Tibial nerve (tissue), 4 donors: Measurements from ENCODE around the gene FAM9C. TPM values are rescaled to one million over a fixed set of nuclear protein-coding genes. Genes with fewer than 3 reads are reported as not detected.

Source experiments
- DNase-seq, 2 donors: peaks; one replicate each; pipeline ENCODE4 v3.0.0-alpha.2; 2019; ENCODE audit warnings: low spot score in 2 of 2
- H3K27ac ChIP-seq, 4 donors: fragments of 200-600 bp; sonication (generic) in 3 of 4; one replicate each; pipeline ENCODE4 v1.5.1; 2017 to 2019; ENCODE audit warnings: mild to moderate bottlenecking in 1 of 4
- H3K27me3 ChIP-seq, 2 donors: fragments of 200-600 bp; sonication (generic) in 1 of 2; one replicate each; pipeline versions ENCODE4 v1.5.1 to v1.6.0; 2017 to 2019
- H3K36me3 ChIP-seq, 3 donors: fragments of 200-600 bp; sonication (generic); one replicate each; pipeline ENCODE4 v1.5.1; 2018 to 2019
- H3K4me1 ChIP-seq, 4 donors: fragments of 200-600 bp; sonication (generic) in 3 of 4; one replicate each; pipeline ENCODE4 v1.5.1; 2017 to 2019
- H3K4me3 ChIP-seq, 4 donors: fragments of 200-600 bp; sonication (generic) in 3 of 4; one replicate each; pipeline ENCODE4 v1.5.1; 2017 to 2019; ENCODE audit warnings: mild to moderate bottlenecking in 1 of 4, moderate library complexity in 1 of 4
- H3K9me3 ChIP-seq, 4 donors: fragments of 200-600 bp; sonication (generic) in 3 of 4; one replicate each; pipeline ENCODE4 v1.5.1; 2017 to 2019
- CTCF ChIP-seq, 5 experiments: fragments of 200-600 bp in 3 of 5; fragments of 450-650 bp in 2 of 5; sonication (generic) in 3 of 5; IDR thresholded peaks; one replicate each; pipeline ENCODE4 v1.5.1; 2016 to 2019; ENCODE audit warnings: antibody characterized with exemption in 5 of 5, mild to moderate bottlenecking in 3 of 5, moderate library complexity in 2 of 5
- EP300 ChIP-seq, 2 donors: sonication (generic); formaldehyde crosslinking; IDR thresholded peaks; one replicate each; pipeline ENCODE4 v1.6.1; 2017; ENCODE audit warnings: antibody characterized with exemption in 2 of 2, mild to moderate bottlenecking in 1 of 2
- POLR2A ChIP-seq, 2 donors: fragments of 450-650 bp; IDR thresholded peaks; one replicate each; pipeline ENCODE4 v1.6.1; 2017; ENCODE audit warnings: antibody characterized with exemption in 2 of 2, mild to moderate bottlenecking in 2 of 2, moderate library complexity in 2 of 2
- WGBS, 2 donors: methylation state at CpG; one replicate each; pipeline ENCODE4 v1.1.5; 2018; 5-methylcytosine and 5-hydroxymethylcytosine counted together
- total RNA-seq, 4 donors: library from RNA; depleted of rRNA; stranded (reverse); fragments of >200 nt; gene quantifications; one replicate each; pipeline ENCODE4 v1.1.0, GENCODE V29; 2016

Gene FAM9C
- total RNA-seq, 4 donors from 2014 or later, result not detected

DNA sequence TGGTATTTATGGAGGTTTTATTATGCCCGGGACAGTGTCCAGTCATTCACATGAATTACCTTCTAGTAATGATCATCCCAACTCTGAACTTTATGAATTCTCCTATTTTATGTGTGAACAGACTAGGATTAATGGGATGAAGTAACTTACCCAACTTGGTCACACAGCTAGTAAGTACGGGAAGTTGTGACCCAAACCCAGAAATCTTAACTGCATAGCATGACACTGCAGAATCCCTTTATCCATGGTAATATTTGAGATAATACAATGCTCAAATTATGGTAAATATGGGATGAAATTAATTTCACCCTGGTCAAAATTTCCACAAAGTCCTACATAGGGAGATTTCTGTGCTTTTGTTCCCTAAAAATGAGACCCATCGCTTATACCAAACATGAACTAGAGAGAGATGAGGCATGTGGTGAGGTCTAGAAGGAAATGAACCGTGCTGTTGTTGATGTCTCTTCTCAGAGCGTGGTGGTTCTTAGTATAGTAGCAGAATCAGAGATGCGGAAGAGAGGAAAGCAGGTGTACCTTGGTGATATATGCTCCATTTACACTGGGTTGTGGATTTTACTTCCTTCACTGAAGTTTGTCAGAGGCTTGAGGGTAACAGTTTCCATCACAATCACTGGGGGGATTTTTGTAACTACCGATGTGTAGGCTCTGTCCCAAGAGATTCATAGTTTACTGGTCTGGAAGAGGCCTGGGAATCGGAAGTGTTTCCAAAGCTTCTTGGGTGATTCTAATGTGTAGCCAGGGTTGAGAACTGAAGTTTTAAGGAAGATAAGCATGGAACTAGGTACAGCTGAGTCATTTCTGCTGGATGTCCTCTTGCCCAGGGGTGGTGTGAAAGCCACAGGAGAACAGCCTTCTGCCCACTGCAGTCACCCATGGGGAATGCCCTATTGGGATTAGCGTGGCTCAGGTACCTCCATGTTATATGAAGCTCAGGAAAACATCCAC is 30.2 kb upstream of the FAM9C start:
- Histone ChIP-seq H3K36me3 (no peaks in the 10 kb centered on the region), H3K27ac (peak overlapping the region in 1 of 4 donors; percentile 10), H3K27me3 (no peaks in the 10 kb centered on the region), H3K4me3 (no peak overlapping the region), H3K9me3 (peaks cover 0 to 7% (median 2%) of the 10 kb centered on the region in 4 donors), H3K4me1 (peaks cover 0 to 8% (median under 1%) of the 10 kb centered on the region in 4 donors)
- WGBS, 2 donors, result 81 to 89% methylated on average over 9 of the region's 9 CpGs
- no peak for DNase-seq
- no peak for TF ChIP-seq EP300 (IDR thresholded peaks at IDR 0.05)
- no peak for TF ChIP-seq POLR2A (IDR thresholded peaks at IDR 0.05)
- TF ChIP-seq CTCF (IDR thresholded peaks at IDR 0.05), result no peak

GRCh38 chrX:13069771-13070416 is 25.5 kb upstream of the FAM9C start:
- Histone ChIP-seq H3K9me3 (peaks cover 0 to 14% (median 4%) of the 10 kb centered on the region in 4 donors), H3K27me3 (no peaks in the 10 kb centered on the region), H3K4me3 (no peak overlapping the region), H3K4me1 (no peaks in the 10 kb centered on the region), H3K27ac (no peak overlapping the region), H3K36me3 (no peaks in the 10 kb centered on the region)
- TF ChIP-seq EP300 (IDR thresholded peaks at IDR 0.05), result no peak
- no peak for TF ChIP-seq POLR2A (IDR thresholded peaks at IDR 0.05)
- no peak for TF ChIP-seq CTCF (IDR thresholded peaks at IDR 0.05)
- no peak for DNase-seq
- WGBS, 2 donors, result 76 to 84% methylated on average over 3 of the region's 3 CpGs

DNA sequence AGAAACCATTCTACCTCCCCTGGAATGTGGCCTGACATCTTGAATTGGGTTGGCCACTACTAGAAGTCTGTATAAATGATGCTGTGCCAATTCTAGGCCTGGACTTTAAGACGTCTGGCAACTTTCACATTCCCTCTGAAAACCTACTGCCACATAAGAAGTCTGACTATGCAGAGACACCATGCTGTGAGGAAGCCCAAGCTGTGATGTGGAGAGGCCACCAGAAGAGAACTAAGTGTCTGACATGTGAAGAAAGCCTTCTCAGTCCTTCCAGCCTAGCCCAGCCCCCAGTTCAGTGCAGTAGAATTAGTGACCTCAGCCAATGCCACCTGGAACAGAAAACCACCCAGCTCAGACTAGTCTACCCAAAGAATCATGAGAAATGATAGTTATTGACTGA is 24.2 kb upstream of the FAM9C start:
- Histone ChIP-seq H3K4me1 (no peaks in the 10 kb centered on the region), H3K27ac (no peak overlapping the region), H3K36me3 (no peaks in the 10 kb centered on the region), H3K27me3 (no peaks in the 10 kb centered on the region), H3K9me3 (peaks cover 0 to 14% (median 4%) of the 10 kb centered on the region in 4 donors), H3K4me3 (no peak overlapping the region)
- no peak for DNase-seq
- 78 to 100% methylated on average over 1 of the region's 1 CpG for WGBS, 2 donors
- TF ChIP-seq CTCF (IDR thresholded peaks at IDR 0.05) (no peak), POLR2A (IDR thresholded peaks at IDR 0.05) (no peak), EP300 (IDR thresholded peaks at IDR 0.05) (no peak)

DNA sequence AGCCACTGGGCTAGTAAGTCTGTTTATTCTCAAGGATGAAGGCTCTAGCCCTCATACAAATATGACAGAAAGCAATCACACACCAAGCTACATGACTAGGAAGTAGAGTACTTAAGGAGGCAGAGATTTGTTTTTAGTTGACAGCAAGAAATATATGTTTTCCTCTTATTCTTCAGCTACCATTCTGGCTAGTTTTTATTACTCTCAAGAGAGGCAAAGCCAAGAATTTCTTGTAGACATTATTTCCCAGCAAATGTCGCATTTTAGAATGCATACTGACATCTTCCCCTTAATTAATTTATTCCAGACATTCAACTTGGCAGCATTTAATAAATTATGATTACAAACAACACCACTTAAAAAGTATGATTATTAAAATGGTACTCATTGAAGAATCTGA is 23.4 kb upstream of the FAM9C start:
- Histone ChIP-seq H3K36me3 (no peaks in the 10 kb centered on the region), H3K27ac (no peak overlapping the region), H3K4me3 (no peak overlapping the region), H3K27me3 (no peaks in the 10 kb centered on the region), H3K9me3 (peaks cover 0 to 14% (median 4%) of the 10 kb centered on the region in 4 donors), H3K4me1 (no peaks in the 10 kb centered on the region)
- TF ChIP-seq POLR2A (IDR thresholded peaks at IDR 0.05), result no peak
- no peak for TF ChIP-seq CTCF (IDR thresholded peaks at IDR 0.05)
- no peak for TF ChIP-seq EP300 (IDR thresholded peaks at IDR 0.05)
- 77 to 86% methylated on average over 1 of the region's 1 CpG for WGBS, 2 donors
- DNase-seq, result no peak

DNA sequence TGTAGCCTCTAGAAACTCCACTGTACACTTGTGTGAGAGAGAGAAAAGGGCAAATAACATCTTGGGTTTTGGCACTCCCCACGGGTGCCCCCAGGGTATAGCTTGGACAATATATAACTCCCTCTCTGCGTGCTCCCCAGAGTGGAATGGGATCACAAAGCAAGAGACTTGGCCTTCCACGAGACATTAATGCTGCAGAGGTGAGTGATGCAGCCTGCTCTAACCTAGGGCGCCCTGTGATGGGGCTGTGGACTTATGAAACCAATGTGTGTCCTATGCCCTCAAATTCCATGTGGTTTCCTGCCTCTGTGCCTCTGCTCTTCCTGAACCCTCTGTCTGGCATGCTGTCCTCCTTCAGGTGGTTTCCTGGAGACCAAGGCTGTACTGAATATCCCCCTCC is 22.0 kb upstream of the FAM9C start:
- Histone ChIP-seq H3K27me3 (no peaks in the 10 kb centered on the region), H3K27ac (no peak overlapping the region), H3K36me3 (no peaks in the 10 kb centered on the region), H3K4me1 (no peaks in the 10 kb centered on the region), H3K4me3 (no peak overlapping the region), H3K9me3 (peaks cover 0 to 14% (median 4%) of the 10 kb centered on the region in 4 donors)
- WGBS, 2 donors, result 62 to 91% methylated on average over 4 of the region's 4 CpGs
- TF ChIP-seq EP300 (IDR thresholded peaks at IDR 0.05) (no peak), CTCF (IDR thresholded peaks at IDR 0.05) (no peak), POLR2A (IDR thresholded peaks at IDR 0.05) (no peak)
- no peak for DNase-seq
